IMR-90 (cell line): ENCODE data around the gene GPI. TPM values are rescaled to one million over a fixed set of nuclear protein-coding genes. Genes with fewer than 3 reads are reported as not detected.
A peak's percentile ranks its signal among the peaks of the same experiment; 100 is the strongest.

ENCODE experiments used
- ATAC-seq: fragments of 200-7000 bp; cut with Tn5 transposase; 2 replicates; pipeline ENCODE4 v1.9.1; 2020; ENCODE audit warnings: low read depth, mild to moderate bottlenecking, moderate library complexity
- BruUV-seq: library from RNA; stranded (reverse); fragments of 400-500 nt; replicated peaks from 2 replicates; lab custom pipeline; 2021; lab: Mats Ljungman, UMichigan
- CTCF ChIA-PET: fragments of 300-600 bp; formaldehyde crosslinking; extraction: SDS; loops from one replicate; lab custom pipeline; 2021; ENCODE audit warnings: antibody characterized with exemption; lab: Yijun Ruan, JAX
- POLR2A ChIA-PET: fragments of 300-600 bp; sonication (Branson Sonifier 250); formaldehyde crosslinking; loops from one replicate; lab custom pipeline; 2022; ENCODE audit warnings: antibody characterized with exemption; ENCODE audit not compliant: unreplicated experiment; lab: Charles Lee
- DNase-seq: peaks from one replicate; pipeline ENCODE4 v3.0.0; 2013
- H2AFZ ChIP-seq: replicated peaks from 2 replicates; pipeline ENCODE3; 2013; ENCODE audit warnings: low read length, mild to moderate bottlenecking; ENCODE audit not compliant: poor library complexity
- H2AK5ac ChIP-seq: 2 replicates; pipeline ENCODE4 v1.6.1; 2013; ENCODE audit warnings: low read depth, low read length, inconsistent platforms
- H2AK9ac ChIP-seq: replicated peaks from 2 replicates; pipeline ENCODE3; 2013; ENCODE audit warnings: mild to moderate bottlenecking, low read depth, low read length, moderate library complexity; ENCODE audit not compliant: poor library complexity
- H2BK120ac ChIP-seq: 2 replicates; pipeline ENCODE4 v1.6.1; 2013; ENCODE audit warnings: low read depth, low read length, inconsistent platforms
- H2BK15ac ChIP-seq: 3 replicates; pipeline ENCODE4 v1.6.1; 2013; ENCODE audit warnings: low read depth, low read length, inconsistent platforms
- H2BK20ac ChIP-seq: 2 replicates; pipeline ENCODE4 v1.6.1; 2013; ENCODE audit warnings: low read depth, mild to moderate bottlenecking, inconsistent platforms, low read length, moderate library complexity
- H2BK5ac ChIP-seq: 2 replicates; pipeline ENCODE4 v1.6.1; 2013; ENCODE audit warnings: mild to moderate bottlenecking, low read depth, low read length, inconsistent platforms; ENCODE audit not compliant: poor library complexity, severe bottlenecking
- H3K14ac ChIP-seq: replicated peaks from 2 replicates; pipeline ENCODE4 v1.6.1; 2013; ENCODE audit warnings: low read depth, low read length, inconsistent platforms
- H3K18ac ChIP-seq: 2 replicates; pipeline ENCODE4 v1.6.1; 2013; ENCODE audit warnings: low read depth, low read length, control low read depth
- H3K23ac ChIP-seq: 2 replicates; pipeline ENCODE4 v1.6.1; 2013; ENCODE audit warnings: low read depth, low read length, inconsistent platforms
- H3K27ac ChIP-seq: 2 replicates; pipeline ENCODE4 v1.5.1; 2013; ENCODE audit warnings: mild to moderate bottlenecking, control low read depth, low read length; ENCODE audit not compliant: insufficient read depth
- H3K27me3 ChIP-seq: 2 replicates; pipeline ENCODE4 v1.6.1; 2013; ENCODE audit warnings: low read length; ENCODE audit not compliant: control insufficient read depth, insufficient read depth
- H3K36me3 ChIP-seq: 2 replicates; pipeline ENCODE4 v1.6.1; 2013; ENCODE audit warnings: low read length, mixed read lengths; ENCODE audit not compliant: control insufficient read depth, insufficient read depth
- H3K4ac ChIP-seq: 2 replicates; pipeline ENCODE4 v1.6.1; 2013; ENCODE audit warnings: low read depth, low read length, inconsistent platforms
- H3K4me1 ChIP-seq: 2 replicates; pipeline ENCODE4 v1.6.1; 2013; ENCODE audit warnings: low read length, mixed read lengths; ENCODE audit not compliant: control insufficient read depth, insufficient read depth
- H3K4me2 ChIP-seq: 2 replicates; pipeline ENCODE4 v1.6.1; 2013; ENCODE audit warnings: low read depth, mild to moderate bottlenecking, control low read depth, low read length, moderate library complexity
- H3K4me3 ChIP-seq: 2 replicates; pipeline ENCODE4 v1.5.1; 2013; ENCODE audit warnings: low read depth, mild to moderate bottlenecking, control low read depth, low read length, moderate library complexity; ENCODE audit not compliant: insufficient read depth
- H3K56ac ChIP-seq: 2 replicates; pipeline ENCODE4 v1.6.1; 2013; ENCODE audit warnings: low read length, inconsistent platforms; ENCODE audit not compliant: insufficient read depth; ENCODE audit errors: extremely low read depth
- H3K79me1 ChIP-seq, 2 experiments: 2 replicates each; pipeline ENCODE4 v1.6.1; 2013; ENCODE audit warnings: low read length in 2 of 2, inconsistent platforms in 1 of 2, low read depth in 1 of 2
- H3K9ac ChIP-seq: 2 replicates; pipeline ENCODE4 v1.6.1; 2013; ENCODE audit warnings: low read depth, low read length, control low read depth
- H3K9me1 ChIP-seq: 2 replicates; pipeline ENCODE4 v1.6.1; 2013; ENCODE audit warnings: low read length, inconsistent platforms; ENCODE audit not compliant: insufficient read depth
- H3K9me3 ChIP-seq: 2 replicates; pipeline ENCODE4 v1.6.1; 2013; ENCODE audit warnings: low read length; ENCODE audit not compliant: control insufficient read depth, insufficient read depth
- H4K20me1 ChIP-seq: 2 replicates; pipeline ENCODE4 v1.6.1; 2013; ENCODE audit warnings: low read length, inconsistent platforms; ENCODE audit not compliant: insufficient read depth
- H4K5ac ChIP-seq: 2 replicates; pipeline ENCODE4 v1.6.1; 2013; ENCODE audit warnings: mild to moderate bottlenecking, low read depth, low read length, control low read depth
- H4K8ac ChIP-seq, 2 experiments: 2 replicates each; pipeline ENCODE4 v1.6.1; 2013; ENCODE audit warnings: low read depth in 2 of 2, low read length in 2 of 2, control low read depth in 1 of 2, inconsistent platforms in 1 of 2
- H4K91ac ChIP-seq: 2 replicates; pipeline ENCODE4 v1.6.1; 2013; ENCODE audit warnings: low read depth, low read length, inconsistent platforms; ENCODE audit not compliant: insufficient read depth
- BHLHE40 ChIP-seq: fragments of 150-350 bp; IDR thresholded peaks from 2 replicates; pipeline ENCODE4 v1.6.1; 2016; ENCODE audit warnings: mild to moderate bottlenecking, low read depth, low read length
- CEBPB ChIP-seq: IDR thresholded peaks from 2 replicates; pipeline ENCODE4 v1.6.1; 2012; ENCODE audit warnings: low read depth, low read length, improper control_type of control experiment
- CHD1 ChIP-seq: IDR thresholded peaks from 2 replicates; pipeline ENCODE4 v1.6.1; 2012; ENCODE audit warnings: low read depth, low read length, improper control_type of control experiment
- CTCF ChIP-seq: conservative IDR thresholded peaks from 2 replicates; pipeline ENCODE4 v1.5.1; 2012; ENCODE audit warnings: mild to moderate bottlenecking, low read depth, low read length, improper control_type of control experiment
- FOS ChIP-seq: fragments of 150-350 bp; IDR thresholded peaks from 2 replicates; pipeline ENCODE4 v1.6.1; 2016; ENCODE audit warnings: low read depth, low read length
- MAFK ChIP-seq: IDR thresholded peaks from 2 replicates; pipeline ENCODE4 v1.6.1; 2012; ENCODE audit warnings: low read depth, low read length, improper control_type of control experiment
- MAZ ChIP-seq: IDR thresholded peaks from 2 replicates; pipeline ENCODE4 v1.6.1; 2012; ENCODE audit warnings: low read depth, mild to moderate bottlenecking, low read length, improper control_type of control experiment, moderate library complexity, borderline replicate concordance
- MXI1 ChIP-seq: IDR thresholded peaks from 2 replicates; pipeline ENCODE4 v1.6.1; 2012; ENCODE audit warnings: low read depth, mild to moderate bottlenecking, low read length, moderate library complexity, borderline replicate concordance
- POLR2A ChIP-seq: IDR thresholded peaks from 2 replicates; pipeline ENCODE4 v1.6.1; 2012; ENCODE audit warnings: mild to moderate bottlenecking, low read depth, low read length
- RAD21 ChIP-seq: IDR thresholded peaks from 2 replicates; pipeline ENCODE4 v1.6.1; 2012; ENCODE audit warnings: low read length, improper control_type of control experiment
- RCOR1 ChIP-seq: IDR thresholded peaks from 2 replicates; pipeline ENCODE4 v1.6.1; 2012; ENCODE audit warnings: mild to moderate bottlenecking, low read length, improper control_type of control experiment; ENCODE audit not compliant: insufficient replicate concordance
- SMC3 ChIP-seq: fragments of 150-350 bp; IDR thresholded peaks from 2 replicates; pipeline ENCODE4 v1.6.1; 2016; ENCODE audit warnings: low read depth, mild to moderate bottlenecking, antibody characterized with exemption, low read length, moderate library complexity
- USF2 ChIP-seq: fragments of 150-350 bp; IDR thresholded peaks from 2 replicates; pipeline ENCODE4 v1.6.1; 2017; ENCODE audit warnings: mild to moderate bottlenecking, antibody characterized with exemption, low read length, low read depth
- WGBS, 2 experiments: methylation state at CpG; one replicate each; pipeline versions ENCODE4 v1.1.5 to v1.1.7; 2013; ENCODE audit warnings: missing lambda C conversion rate in 2 of 2; ENCODE audit not compliant: insufficient read length in 1 of 2; ENCODE audit errors: extremely low coverage in 2 of 2; 5-methylcytosine and 5-hydroxymethylcytosine counted together
- dilution Hi-C: fragments of 300-500 bp; cut with HindIII; formaldehyde crosslinking; loops from one replicate; pipeline ENCODE4 v1.14.3; 2018; ENCODE audit warnings: low sequenced_read_pairs; ENCODE audit not compliant: unreplicated experiment
- in situ Hi-C: fragments of 300-500 bp; cut with MboI; formaldehyde crosslinking; loops from 3 replicates; pipeline ENCODE4 v1.14.3; 2019; ENCODE audit warnings: low sequenced_read_pairs, inconsistent platforms, mixed read lengths
- intact Hi-C: fragments of 100-400 bp; cut with micrococcal nuclease; formaldehyde crosslinking; loops from 2 replicates; pipeline ENCODE4 v1.10.0; 2022
- polyA plus RNA-seq, 3 experiments: library from polyadenylated mRNA; depleted of rRNA; stranded (reverse); fragments of >200 nt; gene quantifications; 2 replicates each; pipeline ENCODE4 v1.2.3, GENCODE V29; 2012; ENCODE audit warnings: low replicate concordance in 1 of 3
- total RNA-seq: library from RNA; depleted of rRNA; stranded (reverse); fragments of >200 nt; gene quantifications from 2 replicates; pipeline ENCODE4 v1.2.3, GENCODE V29; 2012
- TF ChIP-seq, protein P1 (sequence below): fragments of 150-350 bp; IDR thresholded peaks from 2 replicates; pipeline ENCODE4 v1.6.1; 2016; ENCODE audit warnings: low read depth, mild to moderate bottlenecking, low read length, moderate library complexity, borderline replicate concordance

GPI gene
- total and polyA plus RNA-seq, 2 of the 4 experiments (the other 2 are of a cell fraction): 147 to 239 TPM

DNA sequence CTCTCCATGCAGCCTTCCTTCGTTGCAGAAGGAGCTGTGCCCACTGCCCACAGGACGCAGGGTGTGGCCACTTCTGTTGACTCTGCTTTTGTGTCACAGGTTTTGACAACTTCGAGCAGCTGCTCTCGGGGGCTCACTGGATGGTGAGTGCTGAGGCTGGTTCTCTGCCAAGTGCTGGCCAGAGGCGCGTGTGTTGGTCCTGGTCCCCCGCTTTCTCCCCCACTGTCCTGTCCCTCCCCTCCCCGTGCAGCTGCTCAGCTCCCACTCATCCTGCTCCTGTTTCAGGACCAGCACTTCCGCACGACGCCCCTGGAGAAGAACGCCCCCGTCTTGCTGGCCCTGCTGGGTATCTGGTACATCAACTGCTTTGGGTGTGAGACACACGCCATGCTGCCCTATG lies 28.6 kb downstream of the GPI start:
- dilution Hi-C loops: no loop called here
- Histone ChIP-seq H3K36me3 (peaks cover 86% of the 10 kb centered on the region), H3K56ac (no peak overlapping the region), H4K8ac (no peak overlapping the region), H3K27ac (no peak overlapping the region), H3K4ac (no peak overlapping the region), H4K20me1 (peaks cover 22% of the 10 kb centered on the region), H2AK9ac (peak overlapping the region; percentile 26), H2BK5ac (no peak overlapping the region), H4K5ac (no peak overlapping the region), H3K4me2 (no peak overlapping the region), H2BK20ac (no peak overlapping the region), H2AFZ (no peak overlapping the region), H3K4me1 (no peaks in the 10 kb centered on the region), H2AK5ac (no peak overlapping the region), H2BK15ac (no peak overlapping the region), H2BK120ac (no peak overlapping the region), H3K9me3 (no peaks in the 10 kb centered on the region), H3K18ac (no peak overlapping the region), H3K4me3 (no peak overlapping the region), H3K14ac (no peak overlapping the region), H3K27me3 (no peaks in the 10 kb centered on the region), H3K79me1 (peaks cover 21 to 30% of the 10 kb centered on the region in 2 experiments), H4K91ac (no peak overlapping the region), H3K23ac (no peak overlapping the region), H3K9me1 (peaks cover 12% of the 10 kb centered on the region; the same call in 1 of the 2 replicates), H3K9ac (no peak overlapping the region)
- in situ Hi-C loops: no loop called here
- ATAC-seq (no peak), DNase-seq (no peak)
- TF ChIP-seq MXI1 (no peak), FOS (no peak), RAD21 (no peak), RCOR1 (no peak), USF2 (no peak), BHLHE40 (no peak), MAZ (no peak), CEBPB (no peak), POLR2A (no peak), MAFK (no peak), CTCF (no peak), SMC3 (no peak), CHD1 (no peak)
- TF ChIP-seq, protein P1, sequence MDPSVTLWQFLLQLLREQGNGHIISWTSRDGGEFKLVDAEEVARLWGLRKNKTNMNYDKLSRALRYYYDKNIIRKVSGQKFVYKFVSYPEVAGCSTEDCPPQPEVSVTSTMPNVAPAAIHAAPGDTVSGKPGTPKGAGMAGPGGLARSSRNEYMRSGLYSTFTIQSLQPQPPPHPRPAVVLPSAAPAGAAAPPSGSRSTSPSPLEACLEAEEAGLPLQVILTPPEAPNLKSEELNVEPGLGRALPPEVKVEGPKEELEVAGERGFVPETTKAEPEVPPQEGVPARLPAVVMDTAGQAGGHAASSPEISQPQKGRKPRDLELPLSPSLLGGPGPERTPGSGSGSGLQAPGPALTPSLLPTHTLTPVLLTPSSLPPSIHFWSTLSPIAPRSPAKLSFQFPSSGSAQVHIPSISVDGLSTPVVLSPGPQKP: no peak
- ChIA-PET POLR2A (no interaction called here), CTCF (no interaction called here)
- intact Hi-C loops: no loop called here
- 85% methylated on average over 7 of the region's 14 CpGs; no CpG with 5 or more reads in 1 of the 2 experiments for WGBS, 2 experiments
- BruUV-seq: no TSS peak
